ENCODE data around the gene ZSCAN4. TPM values are rescaled to one million over a fixed set of nuclear protein-coding genes. Genes with fewer than 3 reads are reported as not detected.

ZSCAN4 gene
- total and polyA plus RNA-seq, 12 donors: 0.07 to 0.16 (median 0.14) TPM; not detected in 9

DNA sequence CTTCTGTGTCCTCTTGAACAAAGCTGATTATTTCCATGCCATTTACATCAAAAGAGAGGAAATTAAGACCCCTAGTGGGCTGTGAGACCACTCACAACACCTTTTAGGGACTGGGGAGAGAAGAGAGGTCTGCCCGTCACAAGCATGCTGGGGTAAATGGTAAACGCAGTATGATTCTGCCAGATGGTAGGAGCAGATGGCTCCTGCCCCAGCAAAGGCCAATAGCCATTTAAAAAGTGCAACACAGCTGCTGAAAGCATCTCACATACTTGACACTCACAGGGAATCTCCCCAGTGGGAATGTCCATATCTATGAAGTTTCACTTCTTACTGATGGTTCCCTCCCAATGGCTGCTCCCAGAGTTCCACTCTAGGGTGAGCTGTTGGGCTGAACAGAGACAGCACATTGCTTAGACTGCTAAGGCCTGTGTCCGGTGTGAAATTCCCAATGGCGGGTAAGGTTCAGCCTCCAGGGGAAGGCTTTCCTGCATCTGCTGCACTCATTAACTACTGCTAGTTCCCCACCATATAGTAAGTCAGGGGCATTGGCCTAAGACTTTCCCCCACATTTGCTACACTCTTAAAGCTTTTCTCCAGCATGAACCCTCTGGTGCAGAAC, 51.3 kb downstream of the ZSCAN4 start:
- no peak overlapping the region for H3K27ac ChIP-seq
- no peak for DNase-seq
- peaks cover 0 to 23% of the 10 kb centered on the region in 2 donors for H3K36me3 ChIP-seq (replicated peaks in 1 of 2)
- TF ChIP-seq POLR2A (IDR thresholded peaks at IDR 0.05): no peak
- TF ChIP-seq, protein P1, sequence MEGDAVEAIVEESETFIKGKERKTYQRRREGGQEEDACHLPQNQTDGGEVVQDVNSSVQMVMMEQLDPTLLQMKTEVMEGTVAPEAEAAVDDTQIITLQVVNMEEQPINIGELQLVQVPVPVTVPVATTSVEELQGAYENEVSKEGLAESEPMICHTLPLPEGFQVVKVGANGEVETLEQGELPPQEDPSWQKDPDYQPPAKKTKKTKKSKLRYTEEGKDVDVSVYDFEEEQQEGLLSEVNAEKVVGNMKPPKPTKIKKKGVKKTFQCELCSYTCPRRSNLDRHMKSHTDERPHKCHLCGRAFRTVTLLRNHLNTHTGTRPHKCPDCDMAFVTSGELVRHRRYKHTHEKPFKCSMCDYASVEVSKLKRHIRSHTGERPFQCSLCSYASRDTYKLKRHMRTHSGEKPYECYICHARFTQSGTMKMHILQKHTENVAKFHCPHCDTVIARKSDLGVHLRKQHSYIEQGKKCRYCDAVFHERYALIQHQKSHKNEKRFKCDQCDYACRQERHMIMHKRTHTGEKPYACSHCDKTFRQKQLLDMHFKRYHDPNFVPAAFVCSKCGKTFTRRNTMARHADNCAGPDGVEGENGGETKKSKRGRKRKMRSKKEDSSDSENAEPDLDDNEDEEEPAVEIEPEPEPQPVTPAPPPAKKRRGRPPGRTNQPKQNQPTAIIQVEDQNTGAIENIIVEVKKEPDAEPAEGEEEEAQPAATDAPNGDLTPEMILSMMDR (IDR thresholded peaks at IDR 0.05): no peak
- intact Hi-C loops (cut with DNase I): no loop called here
- peaks cover 0 to 16% (median 0%) of the 10 kb centered on the region in 3 donors for H3K9me3 ChIP-seq (replicated peaks in 1 of 3)
- 81 to 100% (median 94%) methylated on average over 2 to 4 of the region's 4 CpGs for WGBS, 4 donors
- no peak overlapping the region for H3K4me3 ChIP-seq
- no peaks in the 10 kb centered on the region for H3K4me1 ChIP-seq (replicated peaks in 1 of 2)
- no peaks in the 10 kb centered on the region for H3K27me3 ChIP-seq

DNA sequence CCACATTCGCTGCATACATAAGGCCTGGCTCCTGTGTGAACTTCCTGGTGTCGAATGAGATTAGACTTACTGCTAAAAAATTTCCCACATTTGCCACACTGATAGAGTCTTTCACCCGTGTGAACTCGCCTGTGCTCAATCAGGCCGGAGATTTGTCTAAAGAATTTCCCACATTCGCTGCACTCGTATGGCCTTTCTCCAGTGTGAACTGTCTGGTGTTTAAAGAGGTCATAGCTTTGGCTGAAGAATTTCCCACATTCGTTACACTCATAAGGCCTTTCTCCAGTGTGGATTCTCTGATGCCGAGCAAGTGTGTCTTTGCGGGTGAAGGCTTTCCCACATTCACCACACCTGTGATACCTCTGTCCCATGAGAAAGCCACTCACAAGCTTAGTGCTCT, 52.1 kb downstream of the ZSCAN4 start:
- DNase-seq: no peak
- intact Hi-C loops (cut with DNase I): no loop called here
- H3K4me1 ChIP-seq (replicated peaks in 1 of 2): no peaks in the 10 kb centered on the region
- WGBS, 4 donors: 96 to 99% (median 98%) methylated on average over 10 of the region's 10 CpGs
- H3K27ac ChIP-seq: no peak overlapping the region
- no peak overlapping the region for H3K4me3 ChIP-seq
- no peak for TF ChIP-seq POLR2A (IDR thresholded peaks at IDR 0.05)
- TF ChIP-seq, protein P1 (IDR thresholded peaks at IDR 0.05): no peak
- no peaks in the 10 kb centered on the region for H3K27me3 ChIP-seq
- H3K36me3 ChIP-seq (replicated peaks in 1 of 2): peaks cover 0 to 23% of the 10 kb centered on the region in 2 donors
- H3K9me3 ChIP-seq (replicated peaks in 1 of 3): peaks cover 0 to 16% (median 0%) of the 10 kb centered on the region in 3 donors

Other genes starting within 250 kb of the ZSCAN4 start
- 10 to 100 TPM in 5 of 9 donors, 1 to 10 TPM in 4; 3.0 to 26.3 (median 12.3) TPM for gene ZNF749, start 233.6 kb upstream of the ZSCAN4 start, total RNA-seq
- 10 to 100 TPM in 1 of 3 donors, 1 to 10 TPM in 2; 2.3 to 13.1 (median 2.5) TPM for gene ZNF749, start 233.6 kb upstream of the ZSCAN4 start, polyA plus RNA-seq
- gene VN1R1, start 211.8 kb upstream of the ZSCAN4 start, total RNA-seq: 1 to 10 TPM in 4 of 9 donors, under 1 TPM in 5; 0.26 to 3.0 (median 0.86) TPM
- 1 to 10 TPM in 1 of 3 donors, under 1 TPM in 1, not detected in 1; 0.40 to 1.2 TPM for gene VN1R1, start 211.8 kb upstream of the ZSCAN4 start, polyA plus RNA-seq
- gene ZNF772, start 191.4 kb upstream of the ZSCAN4 start, total RNA-seq: 10 to 100 TPM; 14.9 to 27.9 (median 19.4) TPM
- gene ZNF772, start 191.4 kb upstream of the ZSCAN4 start, polyA plus RNA-seq: 1 to 10 TPM; 1.4 to 9.1 (median 2.9) TPM
- 10 to 100 TPM in 8 of 9 donors, 1 to 10 TPM in 1; 5.0 to 16.5 (median 14.0) TPM for gene ZNF419, start 181.2 kb upstream of the ZSCAN4 start, total RNA-seq
- gene ZNF419, start 181.2 kb upstream of the ZSCAN4 start, polyA plus RNA-seq: 10 to 100 TPM in 2 of 3 donors, 1 to 10 TPM in 1; 9.0 to 13.0 (median 12.9) TPM
- gene ZNF773, start 169.0 kb upstream of the ZSCAN4 start, total RNA-seq: 10 to 100 TPM in 8 of 9 donors, 1 to 10 TPM in 1; 9.0 to 21.9 (median 11.9) TPM
- 1 to 10 TPM; 3.1 to 9.1 (median 3.9) TPM for gene ZNF773, start 169.0 kb upstream of the ZSCAN4 start, polyA plus RNA-seq
- 1 to 10 TPM; 2.7 to 7.9 (median 5.9) TPM for gene ZNF549, start 141.6 kb upstream of the ZSCAN4 start, total RNA-seq
- gene ZNF549, start 141.6 kb upstream of the ZSCAN4 start, polyA plus RNA-seq: 1 to 10 TPM; 2.8 to 5.1 (median 2.8) TPM
- 10 to 100 TPM in 3 of 9 donors, 1 to 10 TPM in 6; 2.7 to 13.3 (median 7.1) TPM for gene ZNF550, start 109.1 kb upstream of the ZSCAN4 start, total RNA-seq
- 1 to 10 TPM; 3.4 to 9.1 (median 4.5) TPM for gene ZNF550, start 109.1 kb upstream of the ZSCAN4 start, polyA plus RNA-seq
- gene ZNF416, start 90.0 kb upstream of the ZSCAN4 start, total RNA-seq: 1 to 10 TPM; 2.1 to 7.9 (median 5.8) TPM
- 1 to 10 TPM; 1.9 to 5.3 (median 2.3) TPM for gene ZNF416, start 90.0 kb upstream of the ZSCAN4 start, polyA plus RNA-seq
- gene ZIK1, start 84.8 kb upstream of the ZSCAN4 start, total RNA-seq: 10 to 100 TPM in 1 of 9 donors, 1 to 10 TPM in 8; 2.8 to 10.5 (median 5.5) TPM
- gene ZIK1, start 84.8 kb upstream of the ZSCAN4 start, polyA plus RNA-seq: 1 to 10 TPM; 1.5 to 4.0 (median 1.9) TPM
- 1 to 10 TPM; 1.2 to 5.5 (median 3.1) TPM for gene ZNF530, start 69.0 kb upstream of the ZSCAN4 start, total RNA-seq
- gene ZNF530, start 69.0 kb upstream of the ZSCAN4 start, polyA plus RNA-seq: 1 to 10 TPM; 1.4 to 2.0 (median 1.9) TPM
- gene ZNF134, start 54.7 kb upstream of the ZSCAN4 start, total RNA-seq: 10 to 100 TPM; 11.6 to 25.2 (median 22.3) TPM
- 10 to 100 TPM in 1 of 3 donors, 1 to 10 TPM in 2; 3.2 to 13.6 (median 4.1) TPM for gene ZNF134, start 54.7 kb upstream of the ZSCAN4 start, polyA plus RNA-seq
- gene ZNF211, start 35.8 kb upstream of the ZSCAN4 start, total RNA-seq: 10 to 100 TPM; 11.1 to 38.7 (median 15.3) TPM
- gene ZNF211, start 35.8 kb upstream of the ZSCAN4 start, polyA plus RNA-seq: 10 to 100 TPM; 10.5 to 31.1 (median 21.6) TPM
- gene ZNF551, start 13.0 kb downstream of the ZSCAN4 start, total RNA-seq: 10 to 100 TPM in 1 of 9 donors, 1 to 10 TPM in 8; 4.8 to 10.8 (median 7.3) TPM
- gene ZNF551, start 13.0 kb downstream of the ZSCAN4 start, polyA plus RNA-seq: 1 to 10 TPM in 1 of 3 donors, under 1 TPM in 2; 0.88 to 4.1 (median 0.91) TPM
- 10 to 100 TPM in 2 of 9 donors, 1 to 10 TPM in 7; 2.1 to 13.1 (median 7.2) TPM for gene ZNF154, start 40.3 kb downstream of the ZSCAN4 start, total RNA-seq
- gene ZNF154, start 40.3 kb downstream of the ZSCAN4 start, polyA plus RNA-seq: 10 to 100 TPM in 1 of 3 donors, 1 to 10 TPM in 2; 5.1 to 11.7 (median 5.6) TPM
- 10 to 100 TPM in 5 of 9 donors, 1 to 10 TPM in 4; 8.8 to 22.6 (median 11.0) TPM for gene ZNF671, start 58.7 kb downstream of the ZSCAN4 start, total RNA-seq
- gene ZNF671, start 58.7 kb downstream of the ZSCAN4 start, polyA plus RNA-seq: 10 to 100 TPM in 1 of 3 donors, 1 to 10 TPM in 2; 8.6 to 13.0 (median 8.6) TPM
- gene ZNF776, start 77.9 kb downstream of the ZSCAN4 start, total RNA-seq: 10 to 100 TPM in 8 of 9 donors, 1 to 10 TPM in 1; 9.9 to 26.3 (median 15.4) TPM
- gene ZNF776, start 77.9 kb downstream of the ZSCAN4 start, polyA plus RNA-seq: 10 to 100 TPM in 1 of 3 donors, 1 to 10 TPM in 2; 2.2 to 13.9 (median 6.0) TPM
- 10 to 100 TPM in 8 of 9 donors, 1 to 10 TPM in 1; 5.1 to 19.0 (median 15.7) TPM for gene ZNF586, start 100.7 kb downstream of the ZSCAN4 start, total RNA-seq
- gene ZNF586, start 100.7 kb downstream of the ZSCAN4 start, polyA plus RNA-seq: 1 to 10 TPM; 3.6 to 7.0 (median 5.4) TPM
- gene ZNF552, start 146.0 kb downstream of the ZSCAN4 start, total RNA-seq: 10 to 100 TPM in 1 of 9 donors, 1 to 10 TPM in 7, under 1 TPM in 1; 0.66 to 10.5 (median 5.4) TPM
- gene ZNF552, start 146.0 kb downstream of the ZSCAN4 start, polyA plus RNA-seq: 1 to 10 TPM; 3.2 to 3.9 (median 3.5) TPM
- 10 to 100 TPM in 5 of 9 donors, 1 to 10 TPM in 4; 5.0 to 20.1 (median 10.5) TPM for gene ZNF587B, start 161.4 kb downstream of the ZSCAN4 start, total RNA-seq
- 1 to 10 TPM; 3.1 to 7.9 (median 7.4) TPM for gene ZNF587B, start 161.4 kb downstream of the ZSCAN4 start, polyA plus RNA-seq
- gene ZNF587, start 180.9 kb downstream of the ZSCAN4 start, total RNA-seq: 10 to 100 TPM; 10.6 to 38.6 (median 22.2) TPM
- gene ZNF587, start 180.9 kb downstream of the ZSCAN4 start, polyA plus RNA-seq: 10 to 100 TPM in 2 of 3 donors, 1 to 10 TPM in 1; 6.2 to 72.0 (median 23.0) TPM
- 10 to 100 TPM in 8 of 9 donors, 1 to 10 TPM in 1; 8.1 to 37.6 (median 20.9) TPM for gene ZNF814, start 220.1 kb downstream of the ZSCAN4 start, total RNA-seq
- gene ZNF814, start 220.1 kb downstream of the ZSCAN4 start, polyA plus RNA-seq: 10 to 100 TPM; 20.6 to 24.3 (median 22.2) TPM
- 10 to 100 TPM in 7 of 9 donors, 1 to 10 TPM in 2; 5.8 to 20.8 (median 16.3) TPM for gene ZNF417, start 247.7 kb downstream of the ZSCAN4 start, total RNA-seq
- 1 to 10 TPM; 1.8 to 9.0 (median 6.8) TPM for gene ZNF417, start 247.7 kb downstream of the ZSCAN4 start, polyA plus RNA-seq